Anterior cingulate cortex (tissue), 58 donors: Measurements from ENCODE around the gene CEL.
A peak's percentile ranks its signal among the peaks of the same experiment; 100 is the strongest.

Experiments used
- DNase-seq, 58 donors: peaks; one replicate each; lab custom pipeline; 2025; lab: John Stamatoyannopoulos, UW

Gene CEL

DNA sequence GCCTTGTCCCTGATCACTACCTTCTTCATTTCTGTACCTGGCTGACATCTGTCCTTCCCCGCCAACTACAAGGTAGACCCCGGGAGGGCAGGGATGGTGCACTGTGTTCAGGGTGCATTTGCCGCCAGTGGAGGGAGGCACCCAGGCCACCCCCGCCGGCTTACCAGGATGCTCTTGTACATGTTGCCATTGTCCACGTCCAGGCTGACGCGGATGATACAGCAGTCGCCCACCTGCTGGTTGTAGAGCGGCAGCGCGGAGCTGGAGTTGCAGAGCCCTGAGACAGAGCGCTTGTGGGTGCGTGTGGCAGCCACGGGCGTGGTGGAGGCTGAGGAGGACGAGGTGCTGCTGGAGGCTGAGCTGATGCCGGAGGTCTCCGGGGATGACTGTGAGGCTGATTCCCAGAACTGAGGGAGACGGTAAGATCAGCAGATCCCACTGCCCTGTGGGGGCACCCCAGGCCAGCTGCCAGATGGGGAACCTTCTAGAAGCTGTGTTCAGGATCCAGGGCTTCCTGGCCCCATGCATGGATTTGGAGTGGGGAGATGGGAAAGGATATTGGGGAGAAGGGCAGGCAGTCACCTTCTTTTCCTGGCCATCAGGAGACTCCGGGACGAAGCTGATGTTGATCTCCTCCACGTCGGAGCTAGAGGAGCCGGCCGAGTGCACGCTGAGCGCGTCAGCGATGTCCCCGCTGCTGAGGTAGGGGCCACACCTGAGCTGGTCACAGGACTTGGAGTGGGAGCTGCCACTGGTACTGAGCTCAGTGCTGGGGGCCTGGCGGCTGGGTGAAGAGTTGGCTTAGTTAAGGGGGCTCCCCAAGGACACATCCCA is 39.8 kb downstream of the CEL start:
- no peak for DNase-seq

DNA sequence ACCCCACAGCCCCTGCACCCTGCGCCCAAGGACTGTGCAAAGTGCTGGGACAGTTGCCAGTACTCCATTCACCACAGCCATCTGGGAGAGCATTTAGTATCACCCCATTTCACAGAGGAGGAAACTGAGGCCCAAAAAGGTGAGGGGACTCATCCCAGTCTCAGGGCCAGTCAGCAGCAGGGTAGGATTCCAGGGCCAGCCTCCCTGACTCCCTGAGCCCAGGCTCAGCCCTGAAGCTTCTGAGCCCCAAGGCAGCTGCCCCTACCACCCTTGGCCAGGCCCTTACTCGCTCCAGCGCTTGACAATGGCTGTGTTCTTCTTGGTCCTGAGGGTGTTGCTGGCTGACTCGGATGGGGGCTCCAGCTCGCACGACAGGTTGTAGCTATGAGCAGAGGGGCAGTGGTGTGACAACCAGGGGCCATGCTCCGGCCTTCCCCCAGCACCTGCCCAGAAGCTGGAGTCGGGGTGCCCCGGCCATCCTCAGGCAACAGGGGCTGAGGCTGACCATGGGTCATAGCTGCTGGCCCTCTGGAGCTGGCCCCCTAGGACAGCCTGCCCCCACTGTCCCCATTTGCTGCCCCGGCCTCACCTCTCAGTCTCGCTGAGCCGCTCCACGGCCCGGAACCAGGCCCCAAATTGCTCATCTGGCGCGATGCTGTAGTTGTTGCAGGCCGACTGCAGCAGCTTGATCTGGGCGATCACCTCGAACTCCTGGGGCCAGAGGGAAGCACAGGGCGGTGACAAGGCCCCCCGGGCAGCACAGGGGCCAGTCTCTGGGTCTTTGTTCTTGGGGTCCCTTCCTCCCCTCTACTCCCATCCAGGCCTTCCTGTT is 40.6 kb downstream of the CEL start:
- DNase-seq, result no peak

DNA sequence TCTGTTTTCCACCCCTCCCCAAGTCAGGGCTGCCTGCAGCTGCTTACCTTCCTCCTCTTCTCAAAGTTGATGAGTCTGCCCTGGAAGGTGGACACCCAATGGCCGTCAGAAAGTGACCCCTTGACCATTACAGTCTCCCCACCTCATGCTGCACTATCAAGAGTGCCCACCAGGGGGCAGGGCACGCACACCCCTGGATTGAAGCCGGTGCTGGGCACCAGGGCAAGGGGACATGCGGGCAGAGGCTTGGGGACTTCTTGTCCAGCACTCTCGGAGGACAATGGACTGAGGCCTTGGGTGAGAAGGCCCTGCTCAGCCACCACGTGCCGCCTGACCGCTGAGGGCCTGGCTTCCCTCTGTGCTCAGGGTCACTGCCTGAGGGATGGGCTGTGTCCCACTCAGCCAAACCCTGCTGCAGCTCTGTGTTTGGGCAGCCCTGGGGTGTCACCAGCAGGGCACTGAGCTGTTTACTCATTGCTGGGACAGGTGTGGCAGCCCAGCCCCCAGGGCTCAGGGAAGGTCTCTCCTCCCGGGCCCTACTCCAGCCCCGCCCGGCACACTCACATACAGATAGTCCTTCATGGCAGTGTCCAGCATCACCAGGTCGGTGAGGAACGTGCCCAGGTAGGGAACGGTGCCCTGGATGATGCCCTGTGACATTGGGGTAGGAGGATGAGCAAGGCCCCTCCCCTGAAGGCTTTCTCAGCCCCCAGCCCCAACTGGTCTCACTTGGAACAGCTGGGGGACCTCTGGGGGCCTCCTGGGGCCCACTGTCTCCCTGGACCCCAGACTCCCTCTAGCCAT is 41.6 kb downstream of the CEL start:
- DNase-seq, result peak in 49 of 58 donors; percentile 19 to 77 (median 52)

DNA sequence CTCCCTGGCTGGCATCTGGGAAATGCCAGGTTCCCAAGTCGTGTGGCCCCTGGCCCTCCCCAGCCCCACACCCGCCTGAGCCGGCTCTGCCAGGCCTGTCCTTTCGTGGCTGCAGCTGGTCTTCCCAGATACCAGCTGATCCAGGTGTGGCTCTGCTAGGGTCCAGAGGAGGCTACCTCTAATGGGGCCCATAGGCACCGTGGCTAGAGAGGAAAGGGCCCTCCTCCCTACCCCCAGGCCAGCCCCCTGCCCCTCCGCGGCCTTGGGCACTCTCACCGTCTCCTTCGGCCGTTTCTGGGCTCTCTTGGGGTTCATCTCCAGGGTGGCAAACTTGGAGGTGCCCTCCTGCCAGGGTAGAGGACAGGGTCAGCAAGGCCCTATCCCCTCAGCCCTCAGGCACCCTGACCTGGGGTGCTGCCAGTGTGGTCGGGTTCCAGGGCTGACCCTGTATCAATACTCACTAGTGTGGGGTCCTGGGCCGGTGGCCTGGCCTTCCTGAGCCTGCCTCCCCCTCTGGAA is 42.3 kb downstream of the CEL start:
- DNase-seq, result no peak

DNA sequence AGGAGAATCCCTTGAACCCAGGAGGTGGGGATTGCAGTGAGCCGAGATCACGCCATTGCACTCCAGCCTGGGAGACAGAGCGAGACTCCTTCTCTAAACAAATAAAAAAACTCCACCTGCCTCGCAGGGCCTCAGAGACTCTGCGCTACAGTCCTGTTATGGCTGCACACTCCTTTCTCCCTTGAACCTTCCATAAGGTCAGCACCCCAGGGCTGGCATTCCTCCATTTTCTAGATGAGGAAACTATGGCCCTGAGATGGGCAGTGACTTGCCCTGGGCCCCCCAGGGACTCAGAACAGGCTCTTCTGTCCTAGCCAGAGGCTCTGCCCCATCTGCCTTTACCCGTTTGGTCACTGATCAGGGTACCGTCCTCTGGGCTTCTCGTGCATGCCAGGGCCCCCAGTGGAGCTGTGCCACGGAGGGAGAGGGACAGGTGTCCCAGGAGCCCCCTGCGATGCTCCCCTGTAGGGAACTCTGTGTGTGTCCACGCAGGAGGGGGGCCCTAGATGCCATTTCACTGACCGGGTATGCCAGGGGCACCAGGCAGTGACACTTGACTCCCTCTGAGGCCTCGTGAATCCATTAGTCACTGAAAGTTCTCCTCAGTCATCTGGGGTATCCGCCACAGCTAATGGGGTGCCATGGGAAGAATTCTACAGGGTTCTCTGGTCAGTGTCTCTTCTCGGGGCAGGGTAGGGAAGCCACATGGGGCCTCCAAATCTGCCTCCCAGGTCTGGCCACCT is 43.1 kb downstream of the CEL start:
- no peak for DNase-seq

DNA sequence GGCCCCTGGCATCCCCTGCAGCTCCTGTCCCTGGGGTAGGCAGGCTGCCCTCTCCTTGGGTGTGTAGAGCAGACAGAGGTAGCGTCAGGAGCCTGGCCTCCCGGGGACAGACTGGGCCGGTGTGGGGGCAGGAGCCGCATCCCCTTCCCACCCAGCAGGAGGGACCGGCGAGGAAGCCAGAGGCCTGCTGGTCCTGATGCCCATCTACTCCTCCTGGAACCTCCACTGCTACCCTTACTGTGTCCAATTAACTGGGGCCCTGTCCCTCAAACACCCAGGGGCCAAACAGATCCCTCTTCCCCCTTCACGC is 43.6 kb downstream of the CEL start:
- no peak for DNase-seq

DNA sequence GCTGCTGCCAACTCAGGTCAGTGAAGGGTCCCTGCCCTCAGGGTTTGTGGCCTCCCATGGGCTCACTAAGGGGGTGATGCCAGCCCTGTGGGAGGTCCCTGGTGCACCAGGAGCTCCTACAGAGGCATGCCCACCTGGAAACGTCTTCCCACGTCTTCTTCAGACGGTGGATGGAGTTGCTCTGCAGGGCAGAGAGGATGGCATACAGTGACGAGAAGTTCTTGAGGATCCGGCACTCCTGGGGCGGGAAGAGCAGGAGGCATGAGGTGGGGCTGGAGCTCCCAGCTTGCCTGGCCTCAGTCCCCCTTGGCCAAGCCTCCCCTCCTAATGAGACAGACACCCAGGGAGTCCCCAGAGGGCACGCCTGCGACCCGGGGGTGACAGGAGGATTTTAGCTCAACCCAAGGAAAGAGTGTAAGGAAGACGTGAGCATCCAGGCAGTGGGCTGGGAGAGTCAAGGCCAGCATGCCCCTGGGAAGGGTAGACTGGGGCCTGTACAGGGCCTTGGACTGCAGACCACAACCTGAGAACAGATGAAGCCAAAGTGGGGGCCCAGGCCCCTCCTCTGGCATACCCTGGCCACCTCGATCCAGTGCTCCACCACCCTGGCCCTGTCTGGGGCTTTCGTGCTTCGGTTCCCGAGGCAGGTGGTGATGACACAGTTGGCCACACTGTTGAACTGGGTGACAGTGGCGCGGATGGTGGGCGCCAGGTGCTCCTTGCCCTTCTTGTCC is 44.9 kb downstream of the CEL start:
- DNase-seq, result no peak

DNA sequence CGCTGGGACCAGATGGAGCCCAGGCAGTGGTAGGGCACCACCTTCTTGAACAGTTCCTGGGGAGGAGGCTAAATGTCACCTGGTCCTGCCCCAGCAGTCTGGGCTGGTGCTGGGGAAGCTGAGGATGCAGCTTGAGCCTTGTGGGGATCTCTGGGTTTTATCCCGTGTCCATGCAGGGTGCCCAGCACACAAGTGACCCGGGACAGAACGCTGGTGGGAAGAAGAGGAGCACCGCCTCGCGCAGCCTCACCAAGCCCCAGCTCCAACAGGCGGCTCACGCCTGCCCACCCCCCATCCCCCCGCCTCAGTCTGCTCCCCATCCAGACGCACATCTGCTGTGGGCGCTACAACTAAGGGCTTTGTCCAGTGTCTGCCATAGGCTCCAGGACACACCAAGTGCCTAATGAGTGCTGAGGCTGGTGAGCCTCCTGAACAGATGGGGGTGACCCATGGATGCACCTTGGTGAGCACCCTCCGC is 45.5 kb downstream of the CEL start:
- DNase-seq, result no peak

DNA sequence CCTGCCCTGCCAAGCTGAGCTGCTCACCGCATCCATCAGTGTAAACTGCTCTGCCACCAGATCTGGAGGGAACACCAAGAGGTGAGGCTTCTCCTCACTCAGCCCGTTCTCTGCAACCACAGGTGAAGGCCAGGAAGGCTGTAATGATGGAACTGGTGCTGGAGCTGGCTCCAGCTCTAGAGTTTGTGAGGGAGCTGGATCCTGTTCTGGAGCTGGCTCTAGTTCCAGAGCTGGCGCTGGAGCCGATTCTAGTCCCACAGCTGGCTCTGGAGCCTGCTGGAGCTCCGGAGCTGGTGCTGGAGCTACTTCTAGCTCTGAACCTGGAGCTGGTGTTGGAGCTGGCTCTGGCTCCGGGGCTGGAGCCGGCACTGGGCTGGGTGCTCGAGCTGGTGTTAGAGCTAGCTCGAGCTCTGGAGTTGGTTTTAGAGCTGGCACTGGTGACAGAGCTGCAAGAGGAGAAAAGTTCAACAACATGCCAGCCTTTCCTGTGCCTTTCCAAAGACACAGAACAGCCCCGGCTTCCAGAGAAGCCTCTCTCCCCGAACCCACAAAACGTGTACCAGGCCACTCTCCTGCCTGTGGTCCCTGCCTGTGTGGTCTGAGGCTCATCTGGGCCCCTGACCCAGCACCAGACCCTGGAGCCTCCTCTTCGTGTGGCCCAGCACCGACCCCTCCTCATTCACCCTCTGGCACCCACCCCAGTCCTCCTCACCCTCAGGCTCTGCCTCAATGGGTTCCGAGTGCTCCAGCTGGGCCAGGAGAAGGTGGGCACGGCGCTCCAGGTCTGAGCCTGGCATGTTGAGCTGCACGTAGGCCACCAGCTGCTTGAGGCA is 46.4 kb downstream of the CEL start:
- no peak for DNase-seq

DNA sequence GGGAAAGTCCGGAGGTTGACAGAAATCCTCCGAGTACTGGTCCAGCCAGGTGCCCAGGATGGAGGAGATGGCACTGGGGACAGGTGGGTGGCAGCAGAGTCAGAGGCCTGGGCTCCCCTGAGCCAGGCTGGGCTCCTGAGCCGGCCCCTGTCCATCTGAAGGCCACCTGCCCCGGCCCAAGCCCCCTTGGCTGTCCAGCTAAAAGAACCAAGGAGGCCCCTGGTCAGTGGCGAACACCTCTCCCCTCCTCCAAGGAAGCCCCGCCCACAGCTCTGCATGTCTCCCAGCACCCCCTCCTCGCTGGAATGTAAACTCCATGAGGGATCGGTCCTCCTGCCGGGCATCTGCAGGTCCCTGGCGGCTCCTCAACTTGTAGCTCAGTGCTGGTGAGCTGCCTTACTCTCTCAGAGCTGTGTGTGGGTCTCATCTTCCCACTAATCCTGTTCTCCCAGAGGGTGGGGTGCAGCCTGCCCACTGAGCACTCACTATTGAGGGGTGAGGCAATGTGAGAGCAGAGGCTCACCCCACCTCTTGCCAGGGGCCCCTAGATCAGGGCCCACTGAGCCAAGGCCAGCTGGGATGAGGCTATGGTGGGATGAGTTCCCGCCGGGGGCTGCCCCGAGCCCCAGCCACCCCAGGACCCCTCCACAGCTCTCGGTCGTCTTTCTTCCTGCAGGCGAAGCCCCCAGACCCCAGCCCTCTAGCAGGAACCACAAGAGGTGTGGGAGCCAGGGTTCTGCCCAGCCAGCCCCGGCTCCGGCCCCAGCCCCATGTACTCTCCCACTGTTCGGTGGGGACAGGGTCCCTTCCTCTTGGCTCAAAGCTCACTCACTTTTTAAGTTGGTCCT is 47.2 kb downstream of the CEL start:
- DNase-seq, result no peak

DNA sequence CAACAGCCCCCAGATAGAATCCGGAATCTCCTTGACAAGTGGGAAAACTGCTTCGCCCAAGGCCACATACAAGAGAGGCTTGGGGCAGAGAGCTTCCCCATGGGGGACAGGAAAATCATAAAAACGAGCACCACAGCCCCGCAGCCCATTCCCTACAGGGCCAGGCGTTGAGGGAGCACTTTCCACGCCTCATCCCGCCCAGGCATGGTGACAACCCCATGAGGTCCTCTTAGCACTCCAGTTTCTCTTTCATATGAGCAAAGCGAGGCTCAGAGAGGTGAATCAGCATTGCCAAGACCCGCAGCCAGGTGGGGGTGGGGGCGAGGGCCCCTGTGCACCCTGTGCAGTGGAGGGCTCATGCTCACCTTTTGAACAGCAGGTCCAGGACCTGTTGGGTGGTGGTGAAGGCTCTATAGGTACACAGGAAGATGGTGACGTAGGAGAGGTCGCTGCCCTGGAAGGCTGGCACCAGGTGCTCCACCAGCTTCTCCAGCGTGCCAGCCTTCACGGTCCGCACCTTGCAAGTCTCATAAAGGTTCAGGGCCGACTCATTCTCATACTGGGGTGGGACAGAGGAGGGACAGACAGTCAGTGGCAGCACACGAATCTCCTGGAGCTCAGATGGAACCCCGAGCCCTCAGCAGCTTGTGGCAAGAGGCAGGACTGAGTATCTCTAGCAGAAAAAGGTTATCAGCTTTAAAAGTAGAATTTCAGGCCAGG is 48.3 kb downstream of the CEL start:
- DNase-seq, result no peak

DNA sequence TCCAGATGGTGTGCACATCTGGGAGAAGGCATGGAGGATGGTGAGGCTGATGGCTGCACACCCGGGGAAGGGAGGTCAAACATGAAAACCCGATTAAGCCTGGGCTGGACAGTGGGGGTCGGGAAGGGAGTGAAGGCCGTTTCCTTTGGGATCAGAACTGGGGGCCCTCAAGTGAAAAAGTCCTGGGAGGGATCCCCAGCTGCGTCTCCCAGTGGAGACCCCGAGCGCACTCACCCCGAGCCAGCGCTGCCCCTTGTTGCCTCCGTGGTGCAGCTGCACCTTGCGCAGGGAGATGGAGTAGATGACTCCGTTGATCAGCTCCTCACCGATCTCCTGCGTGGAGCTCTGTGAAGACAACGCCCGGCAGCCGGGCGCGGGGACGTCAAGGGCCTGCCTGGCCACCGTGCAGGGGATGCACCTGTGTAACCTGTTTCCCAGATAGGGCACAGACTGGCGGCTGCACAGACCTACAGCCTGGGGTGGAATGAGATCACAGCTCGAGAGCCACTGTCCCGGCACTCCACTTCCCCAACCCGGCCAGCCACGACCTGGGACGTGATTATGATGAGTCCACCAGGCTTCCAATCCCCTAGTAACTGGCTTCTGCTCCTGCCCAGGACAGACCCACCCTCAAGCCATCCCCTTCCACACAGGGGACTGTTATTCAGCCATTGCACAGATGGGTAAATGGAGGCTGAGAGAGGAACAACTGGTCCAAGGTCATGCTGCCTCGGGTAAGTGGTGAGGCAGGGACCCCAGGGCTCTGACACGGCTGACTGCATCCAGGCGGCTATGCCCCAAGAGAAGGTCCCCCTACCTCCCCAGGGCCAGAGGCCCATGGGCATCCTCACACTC is 50.3 kb downstream of the CEL start:
- no peak for DNase-seq

DNA sequence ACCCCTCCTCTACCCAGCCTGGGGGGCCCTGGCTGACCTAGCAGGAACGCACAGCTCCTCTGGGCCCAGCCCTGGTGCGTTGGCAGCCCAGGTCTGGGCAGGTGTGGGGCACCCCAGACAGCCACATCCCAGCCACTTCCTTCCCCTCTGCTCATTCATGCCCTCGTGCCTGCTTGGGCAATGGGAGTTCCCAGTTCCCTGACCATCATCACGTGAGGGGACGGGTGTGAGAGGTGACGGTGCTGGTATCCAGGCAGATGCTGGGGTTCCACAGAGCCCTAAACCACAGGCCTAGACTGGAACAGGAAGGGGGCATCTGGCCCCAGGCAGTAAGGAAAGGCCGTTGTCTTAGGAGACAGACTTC is 50.9 kb downstream of the CEL start:
- peak in 2 of 58 donors; percentile 40 to 42 for DNase-seq

DNA sequence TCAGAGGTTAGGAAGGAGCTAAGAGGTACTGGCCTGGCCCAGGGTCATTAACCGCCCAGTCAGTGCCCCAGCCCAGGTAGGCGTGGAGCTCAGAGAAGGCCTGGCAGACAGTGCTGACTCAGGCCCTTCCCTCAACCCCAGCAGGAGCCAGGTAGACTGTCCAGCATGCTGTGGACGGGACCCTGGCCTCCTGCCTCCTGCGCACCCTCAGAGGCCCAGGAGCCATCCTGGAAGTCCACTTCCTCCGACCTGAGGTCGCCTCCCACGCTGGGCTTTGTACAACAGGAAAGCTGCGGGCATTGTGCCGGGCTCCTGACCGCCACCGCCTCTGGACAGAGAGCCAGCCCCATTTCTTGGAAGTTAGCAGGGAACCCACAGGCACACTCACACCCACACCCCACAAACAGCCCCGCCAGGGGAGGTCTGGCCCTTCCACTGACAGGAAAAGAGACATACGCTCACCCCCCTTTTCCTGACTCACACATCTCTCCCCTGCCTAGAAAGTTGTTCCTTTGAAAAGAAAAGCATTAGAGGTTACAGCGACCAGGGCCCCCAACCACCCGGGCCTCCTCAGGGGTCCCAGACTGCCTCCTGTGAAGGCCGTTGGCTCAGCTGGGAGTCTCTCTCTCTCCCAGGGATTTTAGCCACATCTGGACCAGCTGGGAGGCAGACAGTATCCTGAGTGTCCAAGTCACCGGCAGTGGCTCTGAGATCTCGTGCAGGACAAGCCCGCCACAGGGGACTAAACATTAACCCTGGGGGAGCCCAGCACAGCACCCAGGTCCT is 51.6 kb downstream of the CEL start:
- peak in 11 of 58 donors; percentile 14 to 81 (median 34) for DNase-seq
